SJCRH30 (cell line): ENCODE results near the gene LILRA1. TPM values are rescaled to one million over a fixed set of nuclear protein-coding genes. Genes with fewer than 3 reads are reported as not detected.
A peak's percentile ranks its signal among the peaks of the same experiment; 100 is the strongest.
"Not testable (repeated sequence)": the region's sequence is repeated elsewhere in the genome, so short reads cannot be mapped to it uniquely, and the experiment has no call there.

Experiments used
- DNase-seq, 2 experiments: peaks; one replicate each; pipeline ENCODE4 v3.0.0-alpha.2; 2015 to 2020
- H3K27ac ChIP-seq: fragments of 250-450 bp; sonication (Bioruptor Pico); 2 replicates; pipeline ENCODE4 v1.5.1; 2020; ENCODE audit warnings: mild to moderate bottlenecking, moderate library complexity
- H3K27me3 ChIP-seq: fragments of 250-450 bp; sonication (Bioruptor Pico); 2 replicates; pipeline ENCODE4 v1.5.1; 2020; ENCODE audit warnings: mild to moderate bottlenecking, moderate library complexity
- H3K36me3 ChIP-seq: fragments of 250-450 bp; sonication (Bioruptor Pico); 2 replicates; pipeline ENCODE4 v1.5.1; 2020; ENCODE audit warnings: mild to moderate bottlenecking, moderate library complexity
- H3K4me1 ChIP-seq: fragments of 250-450 bp; sonication (Bioruptor Pico); 2 replicates; pipeline ENCODE4 v1.5.1; 2020; ENCODE audit warnings: mild to moderate bottlenecking, moderate library complexity
- H3K4me3 ChIP-seq: fragments of 250-450 bp; sonication (Bioruptor Pico); 2 replicates; pipeline ENCODE4 v1.5.1; 2020; ENCODE audit warnings: mild to moderate bottlenecking, moderate library complexity
- H3K9me3 ChIP-seq: fragments of 250-450 bp; sonication (Bioruptor Pico); replicated peaks from 2 replicates; pipeline ENCODE4 v1.5.1; 2020; ENCODE audit warnings: mild to moderate bottlenecking, moderate library complexity
- total RNA-seq: library from RNA; depleted of rRNA; stranded (reverse); fragments of >200 nt; shearing (Covaris generic); gene quantifications from 2 replicates; pipeline ENCODE4 v1.2.3, GENCODE V29; 2014; rRNA removed

LILRA1 gene
- not detected in 2 replicates for total RNA-seq

- not testable (repeated sequence) for H3K27ac ChIP-seq, H3K4me3 ChIP-seq, H3K36me3 ChIP-seq, H3K27me3 ChIP-seq, DNase-seq, H3K4me1 ChIP-seq, H3K9me3 ChIP-seq
These were observed at the start of gene LILRA1 for GRCh38 chr19:54593445-54593844. TSS of gene LILRA1 (plus strand) at chr19:54593632. CDS start at chr19:54594245, 613 bp downstream.

- H3K27me3 ChIP-seq = 0 out of 2 replicates have a peak, but pooled peaks cover 5% of the 10 kb centered on the region
- DNase-seq = no peak
- no peak overlapping the region for H3K4me3 ChIP-seq
- H3K4me1 ChIP-seq = no peaks in the 10 kb centered on the region
- no peaks in the 10 kb centered on the region for H3K36me3 ChIP-seq
- no peak overlapping the region for H3K27ac ChIP-seq
- no peaks in the 10 kb centered on the region for H3K9me3 ChIP-seq
These were observed 44.6 kb upstream of the LILRA1 start for GRCh38 chr19:54548806-54549205.

GRCh38 chr19:54549224-54549623 is 44.2 kb upstream of the LILRA1 start:
- H3K36me3 ChIP-seq = no peaks in the 10 kb centered on the region
- no peak overlapping the region for H3K4me3 ChIP-seq
- H3K4me1 ChIP-seq = no peaks in the 10 kb centered on the region
- no peaks in the 10 kb centered on the region for H3K9me3 ChIP-seq
- 0 out of 2 replicates have a peak, but pooled peaks cover 5% of the 10 kb centered on the region for H3K27me3 ChIP-seq
- H3K27ac ChIP-seq = no peak overlapping the region
- DNase-seq = no peak

- Histone ChIP-seq H3K27ac (no peak overlapping the region), H3K36me3 (no peaks in the 10 kb centered on the region), H3K4me3 (no peak overlapping the region), H3K9me3 (no peaks in the 10 kb centered on the region), H3K4me1 (no peaks in the 10 kb centered on the region), H3K27me3 (0 out of 2 replicates have a peak, but pooled peaks cover 5% of the 10 kb centered on the region)
- no peak for DNase-seq
These were observed 42.1 kb upstream of the LILRA1 start for GRCh38 chr19:54551293-54551692.

- Histone ChIP-seq H3K4me3 (no peak overlapping the region), H3K9me3 (no peaks in the 10 kb centered on the region), H3K27me3 (peaks cover 11% of the 10 kb centered on the region), H3K4me1 (no peaks in the 10 kb centered on the region), H3K27ac (no peak overlapping the region), H3K36me3 (no peaks in the 10 kb centered on the region)
- no peak for DNase-seq
These were observed 41.2 kb upstream of the LILRA1 start for GRCh38 chr19:54551950-54552912.

GRCh38 chr19:54552913-54553310 is 40.5 kb upstream of the LILRA1 start:
- no peak for DNase-seq
- H3K9me3 ChIP-seq = no peaks in the 10 kb centered on the region
- H3K4me1 ChIP-seq = no peaks in the 10 kb centered on the region
- no peaks in the 10 kb centered on the region for H3K36me3 ChIP-seq
- peaks cover 13% of the 10 kb centered on the region for H3K27me3 ChIP-seq
- no peak overlapping the region for H3K27ac ChIP-seq
- H3K4me3 ChIP-seq = no peak overlapping the region

GRCh38 chr19:54554006-54554405 is 39.4 kb upstream of the LILRA1 start:
- H3K9me3 ChIP-seq = no peaks in the 10 kb centered on the region

GRCh38 chr19:54554896-54555295 is 38.5 kb upstream of the LILRA1 start:
- DNase-seq = no peak
- no peaks in the 10 kb centered on the region for H3K9me3 ChIP-seq
- no peak overlapping the region for H3K27ac ChIP-seq
- H3K4me3 ChIP-seq = no peak overlapping the region
- H3K27me3 ChIP-seq = peaks cover 8% of the 10 kb centered on the region
- no peaks in the 10 kb centered on the region for H3K4me1 ChIP-seq
- no peaks in the 10 kb centered on the region for H3K36me3 ChIP-seq

More at GRCh38 chr19:54554006-54554405, 39.4 kb upstream of the LILRA1 start:
- Histone ChIP-seq H3K27me3 (peaks cover 13% of the 10 kb centered on the region), H3K27ac (no peak overlapping the region), H3K36me3 (no peaks in the 10 kb centered on the region), H3K4me3 (no peak overlapping the region), H3K4me1 (no peaks in the 10 kb centered on the region)
- no peak for DNase-seq

GRCh38 chr19:54556194-54556593 is 37.2 kb upstream of the LILRA1 start:
- no peak overlapping the region for H3K27ac ChIP-seq
- no peak for DNase-seq
- no peaks in the 10 kb centered on the region for H3K9me3 ChIP-seq
- no peaks in the 10 kb centered on the region for H3K4me1 ChIP-seq
- H3K36me3 ChIP-seq = no peaks in the 10 kb centered on the region
- no peak overlapping the region for H3K4me3 ChIP-seq
- peaks cover 8% of the 10 kb centered on the region for H3K27me3 ChIP-seq

- no peaks in the 10 kb centered on the region for H3K9me3 ChIP-seq
- DNase-seq = peak in 1 of 2 experiments; percentile 17
- no peaks in the 10 kb centered on the region for H3K4me1 ChIP-seq
- H3K36me3 ChIP-seq = no peaks in the 10 kb centered on the region
- peaks cover 8% of the 10 kb centered on the region for H3K27me3 ChIP-seq
- H3K27ac ChIP-seq = no peak overlapping the region
- no peak overlapping the region for H3K4me3 ChIP-seq
These were observed 35.1 kb upstream of the LILRA1 start for GRCh38 chr19:54558339-54558738.

GRCh38 chr19:54560881-54561385 is 32.5 kb upstream of the LILRA1 start:
- DNase-seq = no peak
- no peaks in the 10 kb centered on the region for H3K9me3 ChIP-seq
- H3K36me3 ChIP-seq = no peaks in the 10 kb centered on the region
- peaks cover 8% of the 10 kb centered on the region for H3K27me3 ChIP-seq
- no peak overlapping the region for H3K4me3 ChIP-seq
- no peak overlapping the region for H3K27ac ChIP-seq
- no peaks in the 10 kb centered on the region for H3K4me1 ChIP-seq

- Histone ChIP-seq H3K4me3 (no peak overlapping the region), H3K4me1 (no peaks in the 10 kb centered on the region), H3K27ac (no peak overlapping the region), H3K27me3 (peaks cover 5% of the 10 kb centered on the region), H3K36me3 (no peaks in the 10 kb centered on the region), H3K9me3 (no peaks in the 10 kb centered on the region)
- no peak for DNase-seq
These were observed 31.6 kb upstream of the LILRA1 start for GRCh38 chr19:54561840-54562239.

GRCh38 chr19:54563206-54563605 is 30.2 kb upstream of the LILRA1 start:
- H3K36me3 ChIP-seq, DNase-seq, H3K27ac ChIP-seq, H3K4me1 ChIP-seq, H3K9me3 ChIP-seq, H3K27me3 ChIP-seq, H3K4me3 ChIP-seq: not testable (repeated sequence)

- no peak for DNase-seq
- H3K36me3 ChIP-seq = no peaks in the 10 kb centered on the region
- H3K27ac ChIP-seq = no peak overlapping the region
- H3K9me3 ChIP-seq = no peaks in the 10 kb centered on the region
- no peak overlapping the region for H3K4me3 ChIP-seq
- H3K4me1 ChIP-seq = no peaks in the 10 kb centered on the region
- H3K27me3 ChIP-seq = no peaks in the 10 kb centered on the region
These were observed 23.1 kb upstream of the LILRA1 start for GRCh38 chr19:54570316-54570715.

GRCh38 chr19:54571715-54572615 is 21.5 kb upstream of the LILRA1 start:
- not testable (repeated sequence) for H3K9me3 ChIP-seq, H3K4me1 ChIP-seq, DNase-seq, H3K4me3 ChIP-seq, H3K36me3 ChIP-seq, H3K27ac ChIP-seq, H3K27me3 ChIP-seq
